Sigmoid colon (tissue), 7 donors: ENCODE results near the gene RAPSN. TPM values are rescaled to one million over a fixed set of nuclear protein-coding genes. Genes with fewer than 3 reads are reported as not detected.

Experiments used
- DNase-seq: peaks from one replicate; pipeline ENCODE4 v3.0.0-alpha.2; 2019
- H3K27ac ChIP-seq, 4 donors: fragments of 200-600 bp; sonication (generic); one replicate each; pipeline ENCODE4 v1.5.1; 2016 to 2019; ENCODE audit warnings: mild to moderate bottlenecking in 1 of 4
- H3K27me3 ChIP-seq, 3 donors: fragments of 200-600 bp; sonication (generic); one replicate each; pipeline ENCODE4 v1.5.1; 2019; ENCODE audit warnings: mild to moderate bottlenecking in 1 of 3
- H3K36me3 ChIP-seq, 4 donors: fragments of 200-600 bp; sonication (generic); one replicate each; pipeline ENCODE4 v1.5.1; 2016 to 2019
- H3K4me1 ChIP-seq, 4 donors: fragments of 200-600 bp; sonication (generic); one replicate each; pipeline ENCODE4 v1.5.1; 2017 to 2019
- H3K4me3 ChIP-seq, 4 donors: fragments of 200-600 bp; sonication (generic); one replicate each; pipeline ENCODE4 v1.5.1; 2017 to 2019; ENCODE audit warnings: mild to moderate bottlenecking in 2 of 4, moderate library complexity in 1 of 4
- H3K9me3 ChIP-seq, 4 donors: fragments of 200-600 bp in 3 of 4; sonication (generic) in 3 of 4; one replicate each; pipeline versions ENCODE4 v1.5.1 to v1.6.1; 2013 to 2019
- CTCF ChIP-seq, 4 experiments: fragments of 450-650 bp in 3 of 4; fragments of 200-600 bp in 1 of 4; IDR thresholded peaks; one replicate each; pipeline ENCODE4 v1.5.1; 2016 to 2019; ENCODE audit warnings: antibody characterized with exemption in 4 of 4, mild to moderate bottlenecking in 3 of 4, moderate library complexity in 2 of 4
- EP300 ChIP-seq, 4 donors: sonication (generic); formaldehyde crosslinking; IDR thresholded peaks; one replicate each; pipeline ENCODE4 v1.6.1; 2017; ENCODE audit warnings: antibody characterized with exemption in 4 of 4
- POLR2A ChIP-seq, 2 donors: fragments of 450-650 bp; IDR thresholded peaks; one replicate each; pipeline ENCODE4 v1.6.1; 2016; ENCODE audit warnings: antibody characterized with exemption in 2 of 2, mild to moderate bottlenecking in 2 of 2, moderate library complexity in 2 of 2
- POLR2AphosphoS5 ChIP-seq, 4 donors: sonication (generic); formaldehyde crosslinking; IDR thresholded peaks; one replicate each; pipeline ENCODE4 v1.6.1; 2017; ENCODE audit warnings: antibody characterized with exemption in 4 of 4
- WGBS, 2 donors: extraction: QIAGEN DNeasy Blood & Tissue Kit; methylation state at CpG; one replicate each; pipeline ENCODE4 v1.1.7; 2013; 5-methylcytosine and 5-hydroxymethylcytosine counted together
- intact Hi-C: fragments of 100-400 bp; cut with DNase I; formaldehyde crosslinking; loops from one replicate; pipeline ENCODE4 v1.15.1; 2023
- polyA plus RNA-seq, 3 donors: library from polyadenylated mRNA; stranded (reverse); fragments of 200-250 nt; gene quantifications; one replicate each; pipeline ENCODE4 v1.2.3, GENCODE V29; 2013
- total RNA-seq, 4 donors: library from RNA; depleted of rRNA; stranded (reverse); fragments of >200 nt; gene quantifications; one replicate each; pipeline ENCODE4 v1.1.0, GENCODE V29; 2016
- donor health status: healthy with polysubstance abuse.
- donor health status: Bipolar disorder and iron deficiency.
- donor health status: healthy.

The RAPSN gene
- total and polyA plus RNA-seq, 7 donors, result 0.27 to 0.61 (median 0.46) TPM; not detected in 3

DNA sequence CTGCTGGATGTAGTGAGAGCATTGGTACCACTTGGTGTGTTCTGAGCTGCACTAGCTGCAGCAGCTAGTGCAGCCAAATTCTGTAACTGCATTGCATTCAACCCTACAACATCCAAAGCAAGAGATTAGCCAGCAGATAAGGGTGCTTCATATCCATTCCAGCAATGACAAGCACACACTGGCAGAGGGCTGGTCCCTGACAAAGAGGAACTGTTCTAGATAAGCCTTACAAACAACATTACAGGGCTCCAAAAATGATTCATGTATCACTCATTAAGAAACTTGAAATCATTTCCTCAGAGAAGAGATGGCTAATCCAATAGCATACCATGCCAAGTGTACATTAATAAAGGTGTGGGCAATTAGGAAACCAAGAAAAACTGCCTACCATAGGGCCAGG is 28.4 kb upstream of the RAPSN start:
- DNase-seq, result no peak
- TF ChIP-seq POLR2A (IDR thresholded peaks at IDR 0.05), result no peak
- TF ChIP-seq CTCF (IDR thresholded peaks at IDR 0.05), result no peak
- TF ChIP-seq POLR2AphosphoS5 (IDR thresholded peaks at IDR 0.05), result no peak
- no peak for TF ChIP-seq EP300 (IDR thresholded peaks at IDR 0.05)
- H3K4me3 ChIP-seq, result no peak overlapping the region
- no peaks in the 10 kb centered on the region for H3K9me3 ChIP-seq
- no peak overlapping the region for H3K27ac ChIP-seq
- H3K4me1 ChIP-seq, result no peaks in the 10 kb centered on the region
- H3K27me3 ChIP-seq, result no peaks in the 10 kb centered on the region
- intact Hi-C loops, result no loop called here
- peaks cover 44 to 100% (median 87%) of the 10 kb centered on the region in 4 donors for H3K36me3 ChIP-seq

- Histone ChIP-seq H3K9me3 (no peaks in the 10 kb centered on the region), H3K4me1 (peaks cover 0 to 57% (median 55%) of the 10 kb centered on the region in 4 donors), H3K27me3 (no peaks in the 10 kb centered on the region), H3K36me3 (peaks cover 12 to 65% (median 57%) of the 10 kb centered on the region in 4 donors), H3K27ac (peak overlapping the region; percentile 0 to 78 (median 68)), H3K4me3 (no peak overlapping the region)
- TF ChIP-seq POLR2A (IDR thresholded peaks at IDR 0.05) (no peak), CTCF (IDR thresholded peaks at IDR 0.05) (no peak), POLR2AphosphoS5 (IDR thresholded peaks at IDR 0.05) (no peak), EP300 (IDR thresholded peaks at IDR 0.05) (no peak)
- intact Hi-C loops, result no loop called here
- WGBS, 2 donors, result 85 to 91% methylated on average over 4 of the region's 4 CpGs
- DNase-seq, result no peak
Measured at GRCh38 chr11:47470671-47471070, 21.7 kb upstream of the RAPSN start.

- Histone ChIP-seq H3K4me1 (peaks cover 0 to 68% (median 63%) of the 10 kb centered on the region in 4 donors), H3K27ac (peak overlapping the region; percentile 61 to 78 (median 68)), H3K27me3 (no peaks in the 10 kb centered on the region), H3K36me3 (peaks cover 1 to 54% (median 48%) of the 10 kb centered on the region in 4 donors), H3K4me3 (no peak overlapping the region), H3K9me3 (no peaks in the 10 kb centered on the region)
- 90 to 92% methylated on average over 7 of the region's 7 CpGs for WGBS, 2 donors
- TF ChIP-seq POLR2A (IDR thresholded peaks at IDR 0.05), result no peak
- TF ChIP-seq CTCF (IDR thresholded peaks at IDR 0.05), result no peak
- TF ChIP-seq EP300 (IDR thresholded peaks at IDR 0.05), result no peak
- TF ChIP-seq POLR2AphosphoS5 (IDR thresholded peaks at IDR 0.05), result no peak
- intact Hi-C loops, result loop anchor here (5.0 kb wide), 2 partner anchors 83 to 98 kb away; partner anchors contain the start of genes CELF1 and PTPMT1
- no peak for DNase-seq
Measured at GRCh38 chr11:47469361-47470179, 20.6 kb upstream of the RAPSN start.

- WGBS, 2 donors, result 72 to 74% methylated on average over 8 of the region's 8 CpGs
- peaks cover 0 to 54% (median 44%) of the 10 kb centered on the region in 4 donors for H3K36me3 ChIP-seq
- intact Hi-C loops, result loop anchor here (5.0 kb wide), 2 partner anchors 84 to 99 kb away; partner anchors contain the start of genes CELF1 and PTPMT1
Measured at GRCh38 chr11:47468598-47469214, 19.8 kb upstream of the RAPSN start.

More at GRCh38 chr11:47468598-47469214, 19.8 kb upstream of the RAPSN start:
- H3K27ac ChIP-seq, result peak overlapping the region; percentile 61 to 78 (median 68)
- no peaks in the 10 kb centered on the region for H3K9me3 ChIP-seq
- no peak overlapping the region for H3K4me3 ChIP-seq
- no peak for TF ChIP-seq CTCF (IDR thresholded peaks at IDR 0.05)
- no peak for TF ChIP-seq POLR2A (IDR thresholded peaks at IDR 0.05)
- TF ChIP-seq EP300 (IDR thresholded peaks at IDR 0.05), result no peak
- TF ChIP-seq POLR2AphosphoS5 (IDR thresholded peaks at IDR 0.05), result peak in 2 of 4 donors; percentile 11 to 16
- no peak for DNase-seq
- H3K27me3 ChIP-seq, result no peaks in the 10 kb centered on the region
- peaks cover 0 to 70% (median 64%) of the 10 kb centered on the region in 4 donors for H3K4me1 ChIP-seq
